Measurements from ENCODE around the gene NDUFB1.

NDUFB1 gene

GRCh38 chr14:92093320-92093719, 28.2 kb downstream of the NDUFB1 start:
- no peak for DNase-seq (ENCODE audit: low read depth)

GRCh38 chr14:92088494-92088893, 33.0 kb downstream of the NDUFB1 start:
- DNase-seq (ENCODE audit: low read depth): no peak

GRCh38 chr14:92074555-92074954, 47.0 kb downstream of the NDUFB1 start:
- DNase-seq (ENCODE audit: low read depth): no peak
